ENCODE results near the gene SERPINA1.
"Not testable (repeated sequence)": the region's sequence is repeated elsewhere in the genome, so short reads cannot be mapped to it uniquely, and the experiment has no call there.

The SERPINA1 gene

DNA sequence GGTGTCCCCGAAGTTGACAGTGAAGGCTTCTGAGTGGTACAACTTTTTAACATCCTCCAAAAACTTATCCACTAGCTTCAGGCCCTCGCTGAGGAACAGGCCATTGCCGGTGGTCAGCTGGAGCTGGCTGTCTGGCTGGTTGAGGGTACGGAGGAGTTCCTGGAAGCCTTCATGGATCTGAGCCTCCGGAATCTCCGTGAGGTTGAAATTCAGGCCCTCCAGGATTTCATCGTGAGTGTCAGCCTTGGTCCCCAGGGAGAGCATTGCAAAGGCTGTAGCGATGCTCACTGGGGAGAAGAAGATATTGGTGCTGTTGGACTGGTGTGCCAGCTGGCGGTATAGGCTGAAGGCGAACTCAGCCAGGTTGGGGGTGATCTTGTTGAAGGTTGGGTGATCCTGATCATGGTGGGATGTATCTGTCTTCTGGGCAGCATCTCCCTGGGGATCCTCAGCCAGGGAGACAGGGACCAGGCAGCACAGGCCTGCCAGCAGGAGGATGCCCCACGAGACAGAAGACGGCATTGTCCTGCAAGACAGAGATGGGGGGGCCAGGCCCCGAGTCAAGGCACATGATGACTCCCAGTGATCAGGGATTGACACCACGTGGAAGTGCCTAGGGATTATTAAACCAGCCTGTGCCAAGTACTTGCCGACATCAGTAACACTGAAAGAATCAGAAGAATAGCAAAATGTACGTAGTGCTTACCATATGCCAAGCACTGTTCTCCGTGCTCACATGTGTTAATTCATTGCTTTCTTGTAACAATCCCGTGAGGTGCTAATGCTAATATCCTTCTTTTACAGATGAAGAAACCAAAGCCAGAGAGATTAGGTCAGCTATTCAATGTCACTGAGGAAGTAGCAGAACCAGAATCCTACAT, 5.4 kb downstream of the SERPINA1 start:
- DNase-seq: no peak

DNA sequence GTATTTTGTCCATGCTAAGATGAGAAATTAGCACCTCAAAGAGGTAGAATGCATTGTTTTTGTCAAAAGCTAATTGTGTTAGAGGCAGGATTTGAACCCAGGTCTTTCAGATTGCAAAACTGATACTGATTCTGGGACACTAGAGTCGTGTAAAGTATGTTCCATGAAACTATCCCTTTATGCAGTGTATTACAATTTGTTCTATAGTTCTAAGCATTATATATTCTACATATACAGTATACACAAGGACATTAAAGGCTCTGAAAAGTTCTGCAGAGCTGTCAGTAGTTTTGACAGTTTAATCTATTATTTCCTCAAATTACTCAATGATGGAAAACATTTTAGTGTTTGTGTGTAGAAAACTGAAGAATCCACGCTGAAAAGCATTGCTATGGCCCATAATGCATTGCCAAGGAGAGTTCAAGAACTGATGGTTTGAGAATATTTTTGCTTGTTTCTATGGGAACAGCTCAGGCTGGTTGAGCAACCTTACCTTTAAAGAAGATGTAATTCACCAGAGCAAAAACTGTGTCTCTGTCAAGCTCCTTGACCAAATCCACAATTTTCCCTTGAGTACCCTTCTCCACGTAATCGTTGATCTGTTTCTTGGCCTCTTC, 6.2 kb downstream of the SERPINA1 start:
- no peak for DNase-seq

DNA sequence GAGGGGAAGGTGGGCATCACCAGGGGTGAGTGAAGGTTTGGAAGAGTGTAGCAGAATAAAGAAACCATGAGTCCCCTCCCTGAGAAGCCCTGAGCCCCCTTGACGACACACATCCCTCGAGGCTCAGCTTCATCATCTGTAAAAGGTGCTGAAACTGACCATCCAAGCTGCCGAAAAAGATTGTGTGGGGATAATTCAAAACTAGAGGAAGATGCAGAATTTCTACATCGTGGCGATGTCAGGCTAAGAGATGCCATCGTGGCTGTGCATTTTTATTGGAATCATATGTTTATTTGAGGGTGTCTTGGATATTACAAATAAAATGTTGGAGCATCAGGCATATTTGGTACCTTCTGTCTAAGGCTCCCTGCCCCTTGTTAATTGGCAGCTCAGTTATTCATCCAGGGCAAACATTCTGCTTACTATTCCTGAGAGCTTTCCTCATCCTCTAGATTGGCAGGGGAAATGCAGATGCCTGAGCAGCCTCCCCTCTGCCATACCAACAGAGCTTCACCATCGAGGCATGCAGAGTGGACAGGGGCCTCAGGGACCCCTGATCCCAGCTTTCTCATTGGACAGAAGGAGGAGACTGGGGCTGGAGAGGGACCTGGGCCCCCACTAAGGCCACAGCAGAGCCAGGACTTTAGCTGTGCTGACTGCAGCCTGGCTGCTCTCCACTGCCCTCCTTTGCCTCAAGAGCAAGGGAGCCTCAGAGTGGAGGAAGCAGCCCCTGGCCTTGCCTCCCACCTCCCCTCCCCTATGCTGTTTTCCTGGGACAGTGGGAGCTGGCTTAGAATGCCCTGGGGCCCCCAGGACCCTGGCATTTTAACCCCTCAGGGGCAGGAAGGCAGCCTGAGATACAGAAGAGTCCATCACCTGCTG, 7.0 kb downstream of the SERPINA1 start:
- no peak for DNase-seq

DNA sequence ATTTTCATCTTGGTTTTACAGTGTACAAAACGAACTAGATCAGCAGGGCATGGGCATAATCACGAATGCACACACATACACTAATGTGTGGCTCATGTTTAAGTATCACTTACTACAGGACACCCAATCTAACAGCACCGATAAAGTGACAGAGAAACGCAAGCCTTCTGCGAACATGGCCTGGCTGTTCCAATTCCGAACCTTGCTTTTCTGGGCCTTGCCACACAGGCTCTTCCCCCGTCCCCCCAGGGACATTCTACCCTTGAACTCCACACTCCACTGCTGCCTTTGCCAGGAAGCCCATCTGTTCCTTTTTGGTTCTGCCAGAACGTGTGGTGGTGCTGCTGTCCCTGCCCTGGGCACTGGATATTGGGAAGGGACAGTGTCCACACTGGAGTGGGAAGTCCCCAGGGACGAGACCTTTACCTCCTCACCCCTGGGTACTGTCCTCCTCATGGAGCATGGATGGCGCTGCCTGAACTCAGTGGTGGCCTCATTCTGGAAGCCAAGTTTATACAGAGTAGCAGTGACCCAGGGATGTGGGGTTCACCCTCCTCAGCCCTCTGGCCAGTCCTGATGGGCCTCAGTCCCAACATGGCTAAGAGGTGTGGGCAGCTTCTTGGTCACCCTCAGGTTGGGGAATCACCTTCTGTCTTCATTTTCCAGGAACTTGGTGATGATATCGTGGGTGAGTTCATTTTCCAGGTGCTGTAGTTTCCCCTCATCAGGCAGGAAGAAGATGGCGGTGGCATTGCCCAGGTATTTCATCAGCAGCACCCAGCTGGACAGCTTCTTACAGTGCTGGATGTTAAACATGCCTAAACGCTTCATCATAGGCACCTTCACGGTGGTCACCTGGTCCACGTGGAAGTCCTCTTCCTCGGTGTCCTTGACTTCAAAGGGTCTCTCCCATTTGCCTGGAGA, 7.9 kb downstream of the SERPINA1 start:
- peak; percentile 36 for DNase-seq

DNA sequence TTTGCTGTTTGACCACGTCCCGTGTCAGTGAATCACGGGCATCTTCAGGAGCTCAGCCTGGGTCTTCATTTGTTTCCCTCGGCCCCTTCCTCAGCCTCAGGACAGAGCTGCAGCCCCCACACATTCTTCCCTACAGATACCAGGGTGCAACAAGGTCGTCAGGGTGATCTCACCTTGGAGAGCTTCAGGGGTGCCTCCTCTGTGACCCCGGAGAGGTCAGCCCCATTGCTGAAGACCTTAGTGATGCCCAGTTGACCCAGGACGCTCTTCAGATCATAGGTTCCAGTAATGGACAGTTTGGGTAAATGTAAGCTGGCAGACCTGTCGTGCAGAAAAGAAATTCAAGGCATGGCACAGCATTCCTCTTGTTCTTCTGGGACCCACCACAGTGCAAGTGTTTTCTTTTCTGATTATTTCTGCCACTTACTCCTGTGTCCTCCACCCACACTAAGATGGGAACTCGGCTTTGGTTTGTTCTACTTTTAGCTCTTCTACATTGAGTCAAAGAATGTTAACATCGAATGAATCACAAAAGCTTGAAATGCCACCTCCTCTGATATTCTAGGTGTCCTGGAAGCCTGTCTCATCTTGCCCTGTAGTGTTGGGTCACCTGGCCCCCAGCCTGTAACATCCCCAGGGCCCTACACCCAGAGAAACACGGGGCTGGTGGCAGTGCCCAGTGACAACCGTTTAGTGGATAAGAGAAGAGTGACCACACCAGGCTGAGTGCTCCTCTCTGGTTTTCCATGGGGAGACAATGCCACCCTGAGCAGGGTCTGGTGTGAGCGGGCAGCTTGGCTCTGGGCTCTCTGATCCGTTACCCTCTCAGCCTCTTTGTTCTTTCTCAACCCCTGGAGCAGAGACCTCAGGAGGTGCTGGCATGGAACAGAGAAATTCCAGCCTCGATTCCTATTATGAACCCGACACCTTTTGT, 8.8 kb downstream of the SERPINA1 start:
- DNase-seq: no peak

DNA sequence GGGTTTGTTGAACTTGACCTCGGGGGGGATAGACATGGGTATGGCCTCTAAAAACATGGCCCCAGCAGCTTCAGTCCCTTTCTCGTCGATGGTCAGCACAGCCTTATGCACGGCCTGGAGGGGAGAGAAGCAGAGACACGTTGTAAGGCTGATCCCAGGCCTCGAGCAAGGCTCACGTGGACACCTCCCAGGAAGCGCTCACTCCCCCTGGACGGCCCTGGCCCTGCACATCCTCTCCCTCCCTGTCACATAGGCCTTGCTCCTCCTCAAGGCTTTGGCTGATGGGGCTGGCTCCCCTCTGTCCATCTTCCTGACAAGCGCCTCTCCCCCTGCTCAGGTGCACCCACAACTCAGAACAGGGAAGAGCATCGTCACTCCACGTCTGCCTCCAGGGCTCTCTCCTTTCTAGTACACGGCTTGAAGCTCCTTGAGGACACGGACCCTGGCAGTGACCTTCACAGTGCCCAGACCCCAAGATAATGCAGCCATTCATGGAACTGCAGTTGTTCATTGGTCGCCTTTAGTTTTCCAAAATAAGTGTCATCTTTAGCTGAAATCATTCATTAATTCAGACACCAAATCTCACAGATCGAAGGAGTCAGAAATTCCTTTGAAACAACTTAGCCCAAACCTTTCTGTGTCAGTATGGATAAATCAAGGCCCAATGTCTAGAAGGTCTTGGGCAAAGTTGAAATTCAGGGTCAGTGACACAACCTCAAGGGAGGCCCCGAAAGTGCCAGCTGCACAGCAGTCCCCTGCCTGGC, 9.7 kb downstream of the SERPINA1 start:
- no peak for DNase-seq

DNA sequence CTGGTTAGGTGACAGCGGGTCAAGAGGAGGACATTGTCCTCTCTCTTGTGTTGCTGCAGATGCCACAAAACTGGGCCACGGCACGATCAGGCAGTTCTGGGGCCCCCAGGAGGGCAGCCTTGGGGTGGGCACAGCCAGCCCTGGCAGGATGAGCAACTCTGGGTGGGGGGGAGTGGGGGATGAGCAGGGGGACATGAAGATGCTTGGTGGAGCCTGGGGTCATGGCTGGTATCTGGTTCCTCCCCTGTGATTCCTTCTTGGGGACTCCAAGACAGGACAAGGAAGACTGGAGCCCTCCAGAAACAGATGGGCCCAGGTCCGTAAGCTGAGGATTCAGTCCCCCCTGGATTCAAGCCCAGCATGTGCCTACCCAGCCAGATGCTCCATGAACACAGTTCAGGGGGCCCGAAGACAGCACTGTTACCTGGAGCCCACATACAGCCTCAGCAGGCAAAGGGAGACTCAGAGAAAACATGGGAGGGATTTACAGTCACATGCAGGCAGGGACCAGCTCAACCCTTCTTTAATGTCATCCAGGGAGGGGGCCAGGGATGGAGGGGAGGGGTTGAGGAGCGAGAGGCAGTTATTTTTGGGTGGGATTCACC, 10.4 kb downstream of the SERPINA1 start:
- no peak for DNase-seq

DNA sequence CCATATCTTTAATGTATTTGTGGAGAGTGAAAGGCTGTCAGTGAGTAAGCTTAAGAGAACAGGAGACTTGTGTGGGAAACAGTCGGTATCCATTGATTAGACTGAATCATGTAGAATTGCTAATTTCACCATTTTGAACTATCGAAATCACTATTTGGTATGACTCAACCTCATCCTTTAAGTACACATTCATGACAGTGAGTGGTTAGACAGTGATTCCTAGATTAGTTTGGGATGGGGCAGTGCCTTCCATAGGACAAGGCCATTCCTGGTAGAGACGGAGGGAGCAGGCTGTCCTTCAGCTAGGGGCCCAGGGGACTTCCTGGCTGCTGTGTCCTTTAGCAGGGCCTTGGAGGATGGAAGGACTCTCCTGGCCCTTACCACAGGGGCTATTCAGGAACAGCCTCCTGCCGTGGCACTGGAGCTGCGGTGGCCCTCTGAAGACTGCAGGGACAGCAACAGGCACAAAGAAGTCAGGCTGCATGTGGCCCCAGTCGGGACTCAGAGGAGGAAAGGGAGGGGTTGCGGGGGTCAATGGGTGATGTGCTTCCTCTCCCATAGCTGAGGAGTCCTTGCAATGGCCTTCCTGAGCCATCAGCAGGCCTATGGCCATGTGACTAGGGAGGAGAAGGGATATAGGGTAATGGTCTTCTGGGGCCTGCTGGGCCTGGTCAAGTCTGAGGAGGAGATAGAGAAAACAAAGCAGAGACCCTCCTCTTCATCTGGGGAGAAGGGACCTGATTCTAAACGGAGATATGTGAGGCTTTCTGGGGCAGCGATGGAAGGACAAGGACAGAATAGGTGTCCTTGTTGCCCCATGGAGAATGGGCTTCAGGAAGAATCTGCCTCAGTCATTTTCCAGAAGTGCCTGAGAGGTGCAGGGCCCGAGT, 11.2 kb downstream of the SERPINA1 start:
- no peak for DNase-seq

DNA sequence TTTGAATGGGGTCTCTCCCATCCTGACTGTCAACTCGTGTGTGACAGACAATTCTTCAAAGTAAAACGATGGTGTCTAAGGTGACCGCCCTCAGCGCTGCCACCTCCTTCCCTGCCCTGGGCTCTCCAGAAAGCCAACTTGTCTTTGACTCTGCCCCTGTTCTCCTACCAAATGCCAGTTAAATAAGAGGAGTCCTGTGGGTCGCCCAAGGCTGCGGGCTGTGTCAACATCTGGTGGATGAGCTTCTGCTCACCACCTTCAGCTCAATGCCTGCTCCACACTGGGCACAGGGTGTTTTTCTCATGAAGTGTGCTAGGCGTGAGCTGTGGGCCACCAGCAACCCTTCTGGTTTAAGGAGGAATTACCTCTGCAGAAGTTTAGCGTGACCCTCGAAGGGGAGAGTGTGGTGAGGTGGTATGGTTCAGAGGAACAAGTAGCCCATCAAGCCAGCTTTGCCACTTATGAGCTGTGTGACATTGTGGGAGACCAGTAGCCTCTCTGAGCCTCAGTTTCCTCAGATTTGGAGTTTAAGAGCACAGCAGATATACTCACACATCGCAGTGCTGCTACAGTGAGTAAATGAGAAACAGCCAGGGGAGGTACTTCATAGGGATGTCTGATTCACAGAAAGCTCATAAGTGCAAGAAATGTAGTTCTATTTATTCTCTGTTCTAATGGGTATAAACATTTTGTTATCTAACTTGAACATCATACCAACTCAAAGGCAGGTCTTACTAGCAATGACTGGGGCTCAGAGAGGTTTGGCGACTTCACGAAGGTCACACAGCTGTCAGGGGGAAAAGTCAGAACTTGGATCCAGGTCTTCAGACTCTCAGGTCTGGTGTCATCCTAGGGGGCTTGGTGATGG, 12.1 kb downstream of the SERPINA1 start:
- DNase-seq: no peak

DNA sequence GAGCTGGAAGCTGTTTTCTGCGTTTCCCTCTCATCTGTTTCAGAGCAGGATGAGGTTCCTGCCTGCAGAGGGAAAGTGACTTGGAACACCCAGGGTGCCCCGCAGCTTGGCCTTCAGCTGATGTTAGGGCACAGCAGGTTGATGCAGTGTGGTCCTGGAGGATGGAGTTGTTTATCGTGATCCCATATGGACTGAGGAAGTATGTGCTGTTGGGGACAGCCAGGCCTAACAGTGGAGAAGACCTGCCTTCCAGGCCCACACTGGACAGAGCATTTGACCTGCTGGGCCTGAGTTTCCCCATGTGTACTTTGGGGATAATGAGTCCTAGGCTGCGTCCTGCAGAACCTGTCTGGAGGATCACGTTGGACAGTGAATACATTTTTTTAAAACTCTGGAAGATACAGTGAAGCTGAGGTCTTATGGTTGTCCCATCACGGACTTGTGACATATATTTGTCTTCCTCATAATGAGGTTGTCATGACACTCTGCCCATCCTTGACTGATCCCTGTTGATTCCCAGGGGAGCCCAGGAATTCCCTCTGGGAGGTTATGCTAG, 12.8 kb downstream of the SERPINA1 start:
- DNase-seq: no peak

DNA sequence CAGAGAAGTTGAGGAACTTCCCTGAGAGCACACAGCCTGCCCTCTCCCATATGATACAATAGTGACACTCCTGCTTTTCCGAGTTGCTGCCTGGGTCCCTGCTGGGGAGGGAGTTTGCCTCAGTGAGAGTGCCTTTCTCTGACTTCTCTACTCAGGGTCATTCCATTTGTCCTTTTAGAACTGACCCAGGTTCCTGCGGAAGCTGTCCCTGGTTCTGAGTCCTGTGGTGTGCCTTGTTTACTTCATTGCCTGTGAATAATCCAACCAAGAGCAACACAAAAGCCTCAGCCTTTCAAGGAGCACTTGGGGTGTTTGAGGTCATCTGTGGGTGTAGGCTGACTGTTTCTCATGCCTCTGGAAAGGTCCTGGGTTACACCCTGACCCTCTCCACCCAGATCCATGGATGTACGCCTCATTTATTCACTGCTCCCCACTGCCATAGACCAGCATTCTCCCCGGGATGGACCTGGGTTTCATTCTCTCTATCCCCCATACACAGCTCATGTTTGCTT, 13.6 kb downstream of the SERPINA1 start:
- no peak for DNase-seq

DNA sequence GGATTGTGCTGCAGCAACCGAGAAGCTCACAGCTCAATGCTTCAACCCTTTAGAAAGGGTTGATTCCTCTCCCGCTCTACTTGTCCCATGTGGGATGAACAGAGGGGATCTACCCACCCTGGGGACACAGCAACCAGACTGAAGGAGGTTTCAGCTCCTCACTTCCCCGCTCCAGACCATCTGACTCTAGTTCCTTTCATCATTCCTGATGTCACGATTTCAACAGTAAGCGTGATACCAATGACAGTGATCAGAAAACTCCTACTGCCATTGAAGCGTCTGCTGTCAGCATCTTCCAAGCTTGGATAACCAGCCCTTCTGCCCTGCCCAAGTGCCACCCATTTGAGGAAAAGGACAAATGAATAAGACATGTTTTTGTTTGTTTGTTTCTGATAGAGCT, 14.3 kb downstream of the SERPINA1 start:
- DNase-seq: no peak

DNA sequence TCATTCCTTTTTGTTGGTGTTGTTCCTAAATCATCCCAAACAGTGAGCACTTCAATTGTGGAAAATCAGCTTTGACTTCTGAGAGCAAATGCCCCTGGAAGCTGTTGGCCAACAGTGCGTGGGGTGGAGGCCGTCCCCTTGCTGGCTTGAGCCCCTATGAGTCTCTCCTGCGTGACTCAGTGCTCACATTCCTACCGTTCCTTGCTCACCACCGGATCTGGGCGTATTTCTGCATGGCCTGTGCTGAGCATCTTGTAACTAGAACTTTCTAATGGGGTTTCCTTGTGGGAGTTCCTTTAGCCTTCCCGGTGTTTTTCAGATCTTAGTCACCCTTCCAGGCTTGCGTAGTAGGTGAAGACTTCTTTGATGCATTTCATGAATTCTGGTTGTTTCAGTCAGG, 14.7 kb downstream of the SERPINA1 start:
- DNase-seq: no peak

DNA sequence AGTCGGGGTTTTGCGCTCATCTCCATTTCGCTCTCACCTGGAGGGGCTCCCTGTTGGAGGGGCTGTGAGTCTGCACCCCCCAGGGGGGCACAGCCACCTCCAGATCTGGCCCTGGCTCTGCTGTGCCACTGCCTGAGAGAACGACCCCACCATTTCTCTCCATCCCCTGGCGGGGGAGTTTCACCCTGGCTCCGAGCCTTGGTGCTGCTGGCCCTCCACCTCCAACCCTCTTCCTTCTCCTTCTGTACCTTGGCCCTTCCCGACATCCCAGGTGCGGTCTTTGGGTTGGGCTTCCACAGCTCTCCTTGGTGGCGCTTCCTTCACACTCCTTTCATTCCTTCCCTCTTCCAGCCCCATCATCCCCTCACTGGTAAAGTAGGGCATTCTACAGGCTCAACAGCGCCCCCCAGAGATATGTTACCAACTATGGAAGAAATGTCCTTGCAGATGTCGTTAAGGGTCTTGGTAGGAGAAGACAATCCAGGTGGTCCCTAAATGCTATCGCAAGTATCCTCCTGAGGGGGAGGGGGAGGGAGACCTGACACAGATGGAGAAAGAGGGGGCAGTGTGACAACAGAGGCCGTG, 16.3 kb downstream of the SERPINA1 start:
- no peak for DNase-seq

DNA sequence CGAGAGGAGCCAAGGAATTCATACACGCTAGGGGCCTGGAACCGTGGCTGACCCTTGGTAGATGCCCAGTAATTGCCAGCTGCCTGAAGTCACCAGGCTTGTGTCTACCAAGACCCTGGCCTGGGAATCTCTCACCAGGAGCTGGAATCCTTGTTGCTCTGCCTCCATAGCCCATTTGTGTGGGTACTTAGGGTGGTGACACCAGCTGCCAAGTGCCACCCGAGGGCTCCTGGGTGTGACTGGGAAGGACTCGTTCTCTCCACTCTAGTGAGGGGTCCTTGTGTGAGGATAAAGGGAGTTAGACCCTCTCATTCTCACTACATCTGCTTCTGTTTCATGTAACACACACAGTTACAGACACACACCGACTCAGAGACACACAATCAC, 17.9 kb downstream of the SERPINA1 start:
- DNase-seq: no peak

DNA sequence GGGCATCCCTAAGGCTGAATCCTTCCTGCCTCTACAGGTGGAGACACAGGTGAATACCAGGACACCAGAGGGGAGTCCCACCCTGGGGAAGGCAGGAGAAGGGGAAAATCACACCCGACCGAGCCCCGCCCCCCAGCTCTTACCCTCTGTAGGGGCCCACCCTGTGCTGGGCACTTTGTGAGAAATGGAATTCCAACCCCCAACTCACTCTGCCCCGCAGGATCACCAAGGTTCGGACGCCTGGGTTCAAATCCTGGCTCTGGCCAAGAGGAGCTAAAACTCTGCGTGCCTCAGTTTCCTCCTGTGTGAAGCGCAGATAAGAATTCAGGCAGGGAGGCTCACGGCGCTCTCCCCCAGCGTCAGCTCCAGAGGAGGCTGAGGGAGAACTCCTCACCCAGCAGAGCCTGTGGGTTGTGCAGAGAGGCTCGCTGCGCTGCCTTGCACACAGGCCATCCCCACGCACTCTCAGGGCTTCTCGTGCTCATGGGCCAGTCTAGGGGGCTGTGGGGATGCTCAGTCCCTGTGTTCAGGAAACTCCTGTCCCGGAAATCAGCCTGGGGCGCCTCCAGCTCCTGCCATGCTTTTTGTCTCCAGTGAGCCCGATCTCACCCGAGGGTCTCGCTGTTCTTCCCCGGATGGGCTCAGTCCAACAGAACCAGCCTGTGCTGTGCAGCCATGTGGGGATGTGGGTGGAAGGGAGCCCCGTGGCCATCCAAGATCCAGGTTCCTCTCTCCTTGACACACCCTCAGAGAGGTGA, 18.5 kb downstream of the SERPINA1 start:
- not testable (repeated sequence) for DNase-seq
